Measurements from ENCODE around the gene EVI5L.

DNA sequence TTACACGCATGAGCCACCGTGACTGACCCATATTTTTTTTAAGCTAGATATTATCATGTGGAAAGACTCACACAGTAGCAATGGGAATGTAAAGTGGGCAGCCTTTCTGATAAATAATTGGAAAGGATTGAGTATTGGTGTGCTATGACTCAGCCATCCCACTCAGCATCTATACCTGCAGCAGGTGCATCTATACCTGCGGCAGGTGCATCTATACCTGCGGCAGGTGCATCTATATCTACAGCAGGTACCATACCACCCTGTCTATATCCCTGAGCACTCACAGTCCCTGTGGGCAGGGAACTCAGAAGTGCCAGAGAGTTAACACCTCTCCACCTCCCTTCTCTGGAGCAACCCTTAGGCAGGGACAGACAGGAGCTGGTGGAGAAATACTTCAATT lies 53.1 kb downstream of the EVI5L start:
- TF ChIP-seq, protein P1, sequence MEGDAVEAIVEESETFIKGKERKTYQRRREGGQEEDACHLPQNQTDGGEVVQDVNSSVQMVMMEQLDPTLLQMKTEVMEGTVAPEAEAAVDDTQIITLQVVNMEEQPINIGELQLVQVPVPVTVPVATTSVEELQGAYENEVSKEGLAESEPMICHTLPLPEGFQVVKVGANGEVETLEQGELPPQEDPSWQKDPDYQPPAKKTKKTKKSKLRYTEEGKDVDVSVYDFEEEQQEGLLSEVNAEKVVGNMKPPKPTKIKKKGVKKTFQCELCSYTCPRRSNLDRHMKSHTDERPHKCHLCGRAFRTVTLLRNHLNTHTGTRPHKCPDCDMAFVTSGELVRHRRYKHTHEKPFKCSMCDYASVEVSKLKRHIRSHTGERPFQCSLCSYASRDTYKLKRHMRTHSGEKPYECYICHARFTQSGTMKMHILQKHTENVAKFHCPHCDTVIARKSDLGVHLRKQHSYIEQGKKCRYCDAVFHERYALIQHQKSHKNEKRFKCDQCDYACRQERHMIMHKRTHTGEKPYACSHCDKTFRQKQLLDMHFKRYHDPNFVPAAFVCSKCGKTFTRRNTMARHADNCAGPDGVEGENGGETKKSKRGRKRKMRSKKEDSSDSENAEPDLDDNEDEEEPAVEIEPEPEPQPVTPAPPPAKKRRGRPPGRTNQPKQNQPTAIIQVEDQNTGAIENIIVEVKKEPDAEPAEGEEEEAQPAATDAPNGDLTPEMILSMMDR (conservative IDR thresholded peaks at IDR 0.05; ENCODE audit: low read depth, low read length), result no peak
- TF ChIP-seq POLR2A (IDR thresholded peaks at IDR 0.05; ENCODE audit: low read depth, low read length), result no peak
